Measurements from ENCODE around the gene TEX47.

The TEX47 gene

GRCh38 chr7:88787777-88788176, 7.8 kb downstream of the TEX47 start:
- no peak for DNase-seq
- no peak overlapping the region for H3K4me3 ChIP-seq
- no peaks in the 10 kb centered on the region for H3K27me3 ChIP-seq
- H3K4me1 ChIP-seq: no peaks in the 10 kb centered on the region
- no peaks in the 10 kb centered on the region for H3K36me3 ChIP-seq
- no peaks in the 10 kb centered on the region for H3K9me3 ChIP-seq
- intact Hi-C loops (cut with DNase I; ENCODE audit: low total_unique reads): no loop called here
- TF ChIP-seq, protein P1, sequence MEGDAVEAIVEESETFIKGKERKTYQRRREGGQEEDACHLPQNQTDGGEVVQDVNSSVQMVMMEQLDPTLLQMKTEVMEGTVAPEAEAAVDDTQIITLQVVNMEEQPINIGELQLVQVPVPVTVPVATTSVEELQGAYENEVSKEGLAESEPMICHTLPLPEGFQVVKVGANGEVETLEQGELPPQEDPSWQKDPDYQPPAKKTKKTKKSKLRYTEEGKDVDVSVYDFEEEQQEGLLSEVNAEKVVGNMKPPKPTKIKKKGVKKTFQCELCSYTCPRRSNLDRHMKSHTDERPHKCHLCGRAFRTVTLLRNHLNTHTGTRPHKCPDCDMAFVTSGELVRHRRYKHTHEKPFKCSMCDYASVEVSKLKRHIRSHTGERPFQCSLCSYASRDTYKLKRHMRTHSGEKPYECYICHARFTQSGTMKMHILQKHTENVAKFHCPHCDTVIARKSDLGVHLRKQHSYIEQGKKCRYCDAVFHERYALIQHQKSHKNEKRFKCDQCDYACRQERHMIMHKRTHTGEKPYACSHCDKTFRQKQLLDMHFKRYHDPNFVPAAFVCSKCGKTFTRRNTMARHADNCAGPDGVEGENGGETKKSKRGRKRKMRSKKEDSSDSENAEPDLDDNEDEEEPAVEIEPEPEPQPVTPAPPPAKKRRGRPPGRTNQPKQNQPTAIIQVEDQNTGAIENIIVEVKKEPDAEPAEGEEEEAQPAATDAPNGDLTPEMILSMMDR (IDR thresholded peaks at IDR 0.05): no peak
- no peak overlapping the region for H3K27ac ChIP-seq

DNA sequence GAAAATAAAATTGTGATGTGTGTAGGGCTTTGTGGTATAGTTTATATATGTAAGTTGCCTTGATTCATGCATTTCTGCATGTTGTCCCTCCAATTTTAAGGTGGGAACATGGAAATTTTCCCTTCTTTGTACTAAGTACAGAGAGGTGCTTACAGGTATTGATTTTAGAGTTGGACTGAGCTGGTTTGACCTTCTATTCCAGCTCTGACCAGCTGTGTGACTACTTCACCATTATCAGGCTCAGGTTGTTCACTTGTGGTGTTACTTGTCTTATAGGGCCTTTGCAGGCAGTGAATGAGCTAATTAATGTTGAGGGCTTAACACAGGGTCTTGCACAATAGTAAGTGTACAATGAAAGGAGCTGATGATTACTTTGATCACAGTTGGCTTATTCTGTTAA, 19.7 kb downstream of the TEX47 start:
- no peaks in the 10 kb centered on the region for H3K36me3 ChIP-seq
- TF ChIP-seq, protein P1 (IDR thresholded peaks at IDR 0.05): no peak
- no peak overlapping the region for H3K4me3 ChIP-seq
- no peak overlapping the region for H3K27ac ChIP-seq
- H3K9me3 ChIP-seq: no peaks in the 10 kb centered on the region
- no peak for DNase-seq
- no peaks in the 10 kb centered on the region for H3K27me3 ChIP-seq
- intact Hi-C loops (cut with DNase I; ENCODE audit: low total_unique reads): no loop called here
- H3K4me1 ChIP-seq: no peaks in the 10 kb centered on the region

GRCh38 chr7:88772776-88773175, 22.8 kb downstream of the TEX47 start:
- no peak for DNase-seq
- no peak overlapping the region for H3K4me3 ChIP-seq
- no peaks in the 10 kb centered on the region for H3K27me3 ChIP-seq
- H3K4me1 ChIP-seq: no peaks in the 10 kb centered on the region
- intact Hi-C loops (cut with DNase I; ENCODE audit: low total_unique reads): no loop called here
- H3K9me3 ChIP-seq: no peaks in the 10 kb centered on the region
- TF ChIP-seq, protein P1 (IDR thresholded peaks at IDR 0.05): no peak
- H3K27ac ChIP-seq: no peak overlapping the region
- no peaks in the 10 kb centered on the region for H3K36me3 ChIP-seq

DNA sequence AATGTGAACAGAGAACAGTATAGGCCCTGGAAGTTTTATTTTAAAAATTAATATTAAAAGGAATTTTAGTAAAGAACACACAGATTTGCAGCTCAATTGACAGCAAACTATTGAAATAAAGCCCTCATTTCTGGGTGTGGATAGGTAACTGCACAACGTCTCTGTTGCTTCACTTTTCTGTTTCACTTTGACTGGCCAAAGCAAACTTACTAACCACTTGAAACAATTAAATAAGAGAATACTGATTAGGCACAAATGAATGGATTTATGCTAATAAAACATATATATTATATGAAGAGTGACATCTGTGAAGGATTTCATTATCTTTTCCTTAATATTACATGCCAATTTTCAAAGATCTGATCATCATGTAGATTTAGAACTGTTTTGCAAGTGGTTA, 24.1 kb downstream of the TEX47 start:
- Histone ChIP-seq H3K36me3 (no peaks in the 10 kb centered on the region), H3K4me3 (no peak overlapping the region), H3K27me3 (no peaks in the 10 kb centered on the region), H3K4me1 (no peaks in the 10 kb centered on the region), H3K27ac (no peak overlapping the region), H3K9me3 (no peaks in the 10 kb centered on the region)
- intact Hi-C loops (cut with DNase I; ENCODE audit: low total_unique reads): no loop called here
- TF ChIP-seq, protein P1 (IDR thresholded peaks at IDR 0.05): no peak
- DNase-seq: no peak

DNA sequence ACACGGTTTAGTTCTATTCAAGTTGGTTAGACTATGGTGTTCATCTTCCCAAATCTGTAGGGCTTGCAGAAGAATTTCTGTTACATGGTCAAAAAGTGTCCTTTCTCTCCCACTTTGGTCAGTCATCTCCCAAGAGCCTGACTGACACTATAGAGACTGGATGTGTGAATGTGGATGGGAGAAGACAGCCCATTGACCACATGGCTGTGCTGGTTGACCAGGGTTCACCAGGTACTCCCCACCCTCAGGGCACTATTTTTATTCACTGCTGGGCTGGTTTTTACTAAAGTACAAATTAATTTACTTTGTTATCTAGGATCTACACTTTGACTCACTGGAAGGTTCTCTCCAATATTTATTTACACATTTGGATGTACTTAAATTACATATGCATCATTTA, 33.8 kb downstream of the TEX47 start:
- Histone ChIP-seq H3K9me3 (no peaks in the 10 kb centered on the region), H3K4me3 (no peak overlapping the region), H3K4me1 (peaks cover 0 to 15% (median 14%) of the 10 kb centered on the region in 4 donors), H3K27ac (no peak overlapping the region), H3K36me3 (no peaks in the 10 kb centered on the region), H3K27me3 (peaks cover 0 to 32% of the 10 kb centered on the region in 2 donors)
- intact Hi-C loops (cut with DNase I; ENCODE audit: low total_unique reads): no loop called here
- TF ChIP-seq, protein P1 (IDR thresholded peaks at IDR 0.05): no peak
- DNase-seq: no peak

GRCh38 chr7:88760136-88760515, 35.4 kb downstream of the TEX47 start:
- no peak for DNase-seq
- Histone ChIP-seq H3K4me1 (peaks cover 0 to 15% (median 14%) of the 10 kb centered on the region in 4 donors), H3K27ac (no peak overlapping the region), H3K27me3 (peaks cover 0 to 40% of the 10 kb centered on the region in 2 donors), H3K36me3 (no peaks in the 10 kb centered on the region), H3K9me3 (no peaks in the 10 kb centered on the region), H3K4me3 (no peak overlapping the region)
- TF ChIP-seq, protein P1 (IDR thresholded peaks at IDR 0.05): no peak
- intact Hi-C loops (cut with DNase I; ENCODE audit: low total_unique reads): no loop called here

Measured in tibial artery (tissue), 4 donors.